Brain microvascular endothelial cell (primary cell): ENCODE results near the gene FGF18.

Experiments
- DNase-seq: peaks from one replicate; pipeline ENCODE4 v3.0.0-alpha.2; 2020
- H3K27ac ChIP-seq: fragments of 250-450 bp; sonication (Bioruptor Pico); 2 replicates; pipeline ENCODE4 v1.5.1; 2020; ENCODE audit warnings: mild to moderate bottlenecking, moderate library complexity
- H3K27me3 ChIP-seq: fragments of 250-450 bp; sonication (Bioruptor Pico); replicated peaks from 2 replicates; pipeline ENCODE4 v1.5.1; 2020; ENCODE audit warnings: mild to moderate bottlenecking
- H3K36me3 ChIP-seq: fragments of 250-450 bp; sonication (Bioruptor Pico); replicated peaks from 2 replicates; pipeline ENCODE4 v1.5.1; 2020; ENCODE audit warnings: mild to moderate bottlenecking
- H3K4me3 ChIP-seq: 2 replicates; pipeline ENCODE4 v1.5.1; 2011; ENCODE audit warnings: low read depth, mild to moderate bottlenecking, control low read depth, low read length, moderate library complexity
- CTCF ChIP-seq: IDR thresholded peaks from 2 replicates; pipeline ENCODE4 v1.5.1; 2011; ENCODE audit warnings: low read depth, mild to moderate bottlenecking, moderate library complexity, low read length, control low read depth, inconsistent platforms; ENCODE audit errors: missing control alignments
- in situ Hi-C: cut with HindIII; loops from 2 replicates; pipeline ENCODE4 v1.10.0; 2017; ENCODE audit warnings: low sequenced_read_pairs, low pct_ligation_motif_present

FGF18 gene

GRCh38 chr5:171477101-171477500, 57.7 kb downstream of the FGF18 start:
- H3K27me3 ChIP-seq, result peaks cover 7% of the 10 kb centered on the region
- peak; percentile 20 for DNase-seq
- TF ChIP-seq CTCF, result no peak
- no peak overlapping the region for H3K27ac ChIP-seq
- in situ Hi-C loops, result no loop called here
- no peak overlapping the region for H3K4me3 ChIP-seq
- no peaks in the 10 kb centered on the region for H3K36me3 ChIP-seq

- Histone ChIP-seq H3K4me3 (no peak overlapping the region), H3K27ac (no peak overlapping the region), H3K27me3 (peaks cover 7% of the 10 kb centered on the region), H3K36me3 (no peaks in the 10 kb centered on the region)
- in situ Hi-C loops, result no loop called here
- DNase-seq, result no peak
- TF ChIP-seq CTCF, result no peak
These were observed 58.2 kb downstream of the FGF18 start for GRCh38 chr5:171477666-171478065.

- Histone ChIP-seq H3K27ac (no peak overlapping the region), H3K36me3 (no peaks in the 10 kb centered on the region), H3K4me3 (no peak overlapping the region), H3K27me3 (peaks cover 7% of the 10 kb centered on the region)
- no peak for DNase-seq
- TF ChIP-seq CTCF, result no peak
- in situ Hi-C loops, result no loop called here
These were observed 59.7 kb downstream of the FGF18 start for GRCh38 chr5:171478946-171479775.

GRCh38 chr5:171479776-171480125, 60.3 kb downstream of the FGF18 start:
- H3K27me3 ChIP-seq, result peaks cover 7% of the 10 kb centered on the region
- in situ Hi-C loops, result no loop called here
- no peak overlapping the region for H3K27ac ChIP-seq
- H3K36me3 ChIP-seq, result no peaks in the 10 kb centered on the region
- DNase-seq, result no peak
- no peak overlapping the region for H3K4me3 ChIP-seq
- TF ChIP-seq CTCF, result no peak

- H3K27me3 ChIP-seq, result peaks cover 7% of the 10 kb centered on the region
- in situ Hi-C loops, result no loop called here
- H3K27ac ChIP-seq, result no peak overlapping the region
- TF ChIP-seq CTCF, result no peak
- H3K4me3 ChIP-seq, result no peak overlapping the region
- no peak for DNase-seq
- H3K36me3 ChIP-seq, result no peaks in the 10 kb centered on the region
These were observed 60.8 kb downstream of the FGF18 start for GRCh38 chr5:171480239-171480638.
